SJCRH30 (cell line): ENCODE results near the gene CARMIL3. TPM values are rescaled to one million over a fixed set of nuclear protein-coding genes. Genes with fewer than 3 reads are reported as not detected.

Source experiments
- DNase-seq, 2 experiments: peaks; one replicate each; pipeline ENCODE4 v3.0.0-alpha.2; 2015 to 2020
- H3K27ac ChIP-seq: fragments of 250-450 bp; sonication (Bioruptor Pico); 2 replicates; pipeline ENCODE4 v1.5.1; 2020; ENCODE audit warnings: mild to moderate bottlenecking, moderate library complexity
- H3K27me3 ChIP-seq: fragments of 250-450 bp; sonication (Bioruptor Pico); 2 replicates; pipeline ENCODE4 v1.5.1; 2020; ENCODE audit warnings: mild to moderate bottlenecking, moderate library complexity
- H3K36me3 ChIP-seq: fragments of 250-450 bp; sonication (Bioruptor Pico); 2 replicates; pipeline ENCODE4 v1.5.1; 2020; ENCODE audit warnings: mild to moderate bottlenecking, moderate library complexity
- H3K4me1 ChIP-seq: fragments of 250-450 bp; sonication (Bioruptor Pico); 2 replicates; pipeline ENCODE4 v1.5.1; 2020; ENCODE audit warnings: mild to moderate bottlenecking, moderate library complexity
- H3K4me3 ChIP-seq: fragments of 250-450 bp; sonication (Bioruptor Pico); 2 replicates; pipeline ENCODE4 v1.5.1; 2020; ENCODE audit warnings: mild to moderate bottlenecking, moderate library complexity
- H3K9me3 ChIP-seq: fragments of 250-450 bp; sonication (Bioruptor Pico); replicated peaks from 2 replicates; pipeline ENCODE4 v1.5.1; 2020; ENCODE audit warnings: mild to moderate bottlenecking, moderate library complexity
- total RNA-seq: library from RNA; depleted of rRNA; stranded (reverse); fragments of >200 nt; shearing (Covaris generic); gene quantifications from 2 replicates; pipeline ENCODE4 v1.2.3, GENCODE V29; 2014

CARMIL3 gene
- total RNA-seq, 1 experiment from 2014 or later, result 0.40 TPM

DNA sequence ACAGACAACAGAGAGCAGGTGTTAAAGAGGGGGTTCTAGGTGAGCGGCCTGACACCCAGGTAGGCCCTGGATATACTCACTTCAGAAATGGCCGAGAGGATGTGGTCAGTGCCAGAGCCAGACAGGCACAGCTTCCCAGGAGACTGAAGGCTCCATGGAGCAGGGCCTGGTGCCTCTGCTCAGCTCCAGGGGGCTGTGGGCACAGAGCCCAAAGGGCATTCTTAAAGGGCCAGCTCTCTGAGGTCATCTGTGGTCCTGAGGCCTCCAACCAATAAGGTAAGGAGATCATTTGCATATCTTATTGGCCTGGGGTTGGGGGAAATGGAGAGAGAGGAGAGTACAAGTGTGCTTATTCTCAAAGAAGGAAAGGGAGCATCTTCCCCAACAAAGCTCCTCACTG lies 32.6 kb downstream of the CARMIL3 start:
- peaks cover 8% of the 10 kb centered on the region; the same call in 1 of the 2 replicates for H3K4me1 ChIP-seq
- no peaks in the 10 kb centered on the region for H3K36me3 ChIP-seq
- H3K27me3 ChIP-seq, result 0 out of 2 replicates have a peak, but pooled peaks cover 2% of the 10 kb centered on the region
- no peak for DNase-seq
- no peak overlapping the region for H3K4me3 ChIP-seq
- H3K9me3 ChIP-seq, result no peaks in the 10 kb centered on the region
- H3K27ac ChIP-seq, result no peak overlapping the region

DNA sequence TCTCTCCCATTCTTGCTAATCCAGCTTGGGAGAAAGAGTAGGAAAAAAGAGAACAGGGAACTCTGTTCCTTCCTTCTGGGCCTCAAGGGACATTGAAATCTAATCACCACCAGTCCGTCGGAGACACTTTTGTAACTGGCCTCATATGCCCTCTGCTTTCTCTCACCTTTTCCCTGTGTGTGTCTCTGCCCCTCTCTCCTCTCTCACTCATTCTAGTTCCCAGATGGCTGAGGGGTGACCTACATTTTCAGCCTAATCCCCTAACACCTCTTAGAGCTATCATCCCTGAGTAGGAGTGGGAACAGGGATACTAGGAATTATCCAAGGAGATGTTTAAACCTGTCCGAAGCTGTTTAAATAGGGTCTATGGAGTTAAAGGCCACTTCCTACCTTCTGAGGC lies 33.4 kb downstream of the CARMIL3 start:
- Histone ChIP-seq H3K36me3 (no peaks in the 10 kb centered on the region), H3K27me3 (0 out of 2 replicates have a peak, but pooled peaks cover 2% of the 10 kb centered on the region), H3K27ac (no peak overlapping the region), H3K9me3 (no peaks in the 10 kb centered on the region), H3K4me1 (peaks cover 8% of the 10 kb centered on the region; the same call in 1 of the 2 replicates), H3K4me3 (no peak overlapping the region)
- DNase-seq, result no peak

DNA sequence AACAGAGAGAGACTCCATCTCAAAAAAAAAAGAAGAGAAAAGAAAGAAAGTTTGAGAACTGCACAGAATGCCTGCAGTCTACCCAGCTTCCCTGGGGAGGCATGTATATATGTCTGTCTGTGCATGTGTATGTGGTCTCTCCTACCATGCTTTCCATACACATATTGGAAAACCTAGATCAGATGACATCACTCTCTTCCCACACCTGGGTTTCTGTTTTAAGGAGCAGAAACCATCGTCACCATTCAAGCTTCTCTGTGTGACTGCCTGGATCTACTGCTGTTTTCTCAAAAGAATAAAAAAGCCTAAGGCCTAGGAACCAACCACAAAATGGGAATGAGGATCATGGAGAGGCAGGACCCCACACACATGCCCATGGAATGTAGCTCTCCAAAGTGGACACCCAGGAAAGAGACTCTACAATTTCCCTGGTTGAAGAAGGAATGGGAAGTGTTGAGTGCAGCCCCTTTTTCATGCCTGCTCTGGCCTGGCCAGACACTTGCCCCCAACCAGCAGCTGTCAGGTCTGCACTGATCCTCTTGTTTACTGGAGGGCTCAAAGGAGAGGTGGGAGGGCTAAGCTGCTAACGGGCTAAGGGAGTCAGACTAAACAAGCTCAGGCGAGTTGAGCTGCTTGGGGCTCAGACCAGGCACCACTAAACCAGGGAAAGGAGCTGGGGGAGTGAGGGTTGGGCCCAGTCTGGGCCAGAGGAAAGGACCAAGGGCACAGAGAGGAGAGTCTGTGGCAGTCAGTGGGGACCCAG lies 34.6 kb downstream of the CARMIL3 start:
- no peaks in the 10 kb centered on the region for H3K9me3 ChIP-seq
- H3K27me3 ChIP-seq, result no peaks in the 10 kb centered on the region
- H3K36me3 ChIP-seq, result no peaks in the 10 kb centered on the region
- H3K27ac ChIP-seq, result no peak overlapping the region; the same call in 1 of the 2 replicates
- peak; percentile 71 to 75 for DNase-seq
- H3K4me3 ChIP-seq, result no peak overlapping the region
- H3K4me1 ChIP-seq, result peaks cover 8% of the 10 kb centered on the region; the same call in 1 of the 2 replicates

DNA sequence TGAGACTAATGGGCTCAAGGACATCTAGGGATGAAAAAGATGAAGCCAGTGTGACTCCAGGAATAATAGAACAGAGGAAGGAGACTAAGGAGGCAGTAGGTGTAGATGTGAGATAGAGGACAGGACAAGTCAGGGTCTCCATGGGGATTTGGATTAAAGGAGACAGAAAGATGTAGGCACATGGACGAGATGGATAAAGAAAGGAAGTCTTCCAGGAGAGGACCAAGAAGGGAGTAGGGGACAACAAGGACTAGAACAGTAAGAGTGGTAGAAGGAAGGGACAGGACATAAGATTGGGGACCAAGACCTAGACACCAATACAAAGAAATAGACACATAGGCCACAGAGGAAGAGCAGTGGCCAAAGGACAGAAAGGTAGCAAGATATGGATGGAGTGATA lies 35.2 kb downstream of the CARMIL3 start:
- H3K4me3 ChIP-seq, result no peak overlapping the region
- no peaks in the 10 kb centered on the region for H3K9me3 ChIP-seq
- no peaks in the 10 kb centered on the region for H3K36me3 ChIP-seq
- H3K27ac ChIP-seq, result no peak overlapping the region; the same call in 1 of the 2 replicates
- DNase-seq, result no peak
- no peaks in the 10 kb centered on the region for H3K27me3 ChIP-seq
- H3K4me1 ChIP-seq, result peaks cover 8% of the 10 kb centered on the region; the same call in 1 of the 2 replicates

DNA sequence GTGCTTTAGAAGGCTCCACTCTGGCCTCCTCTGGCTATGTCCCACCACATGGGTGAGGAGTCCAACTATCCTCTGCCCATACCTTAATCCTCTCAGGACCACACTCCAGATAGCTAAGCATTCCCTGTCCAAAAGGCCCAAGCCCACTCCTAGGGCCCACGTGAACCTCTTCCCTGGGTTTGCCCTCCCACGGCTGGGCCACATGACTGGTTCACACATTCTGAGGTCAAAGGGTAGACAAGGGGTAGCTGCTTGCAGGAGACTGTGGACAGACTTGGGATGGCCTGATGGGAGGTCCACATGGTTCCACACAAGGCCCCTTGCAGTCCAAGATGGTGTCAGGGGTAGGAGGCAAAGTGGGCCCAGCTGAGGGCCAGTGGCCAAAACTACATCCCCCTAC lies 36.3 kb downstream of the CARMIL3 start:
- H3K4me1 ChIP-seq, result peaks cover 8% of the 10 kb centered on the region; the same call in 1 of the 2 replicates
- no peak overlapping the region for H3K27ac ChIP-seq
- no peak overlapping the region for H3K4me3 ChIP-seq
- H3K36me3 ChIP-seq, result no peaks in the 10 kb centered on the region
- no peaks in the 10 kb centered on the region for H3K27me3 ChIP-seq
- DNase-seq, result no peak
- no peaks in the 10 kb centered on the region for H3K9me3 ChIP-seq

DNA sequence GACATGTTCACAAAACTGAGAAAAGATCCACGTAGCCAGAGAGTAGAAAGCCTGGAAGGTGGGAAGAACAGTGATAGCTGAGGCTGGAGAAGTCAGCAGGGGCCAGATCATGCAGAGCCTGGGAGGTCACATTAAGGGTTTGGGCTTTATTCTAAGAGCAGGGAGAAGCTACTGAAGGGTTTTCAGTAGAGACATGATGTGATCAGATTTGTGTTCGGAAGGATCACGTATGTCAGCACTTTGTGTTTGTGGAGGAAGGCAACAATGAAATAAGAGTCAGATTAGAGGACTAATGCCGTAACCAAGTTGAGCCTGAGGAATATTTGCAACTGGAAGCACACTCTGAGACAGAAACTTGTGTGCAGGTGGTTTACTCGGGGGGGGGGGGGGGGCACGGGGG lies 38.1 kb downstream of the CARMIL3 start:
- peaks cover 11% of the 10 kb centered on the region; the same call in 1 of the 2 replicates for H3K4me1 ChIP-seq
- no peak overlapping the region for H3K27ac ChIP-seq
- no peaks in the 10 kb centered on the region for H3K27me3 ChIP-seq
- no peak overlapping the region for H3K4me3 ChIP-seq
- DNase-seq, result no peak
- H3K36me3 ChIP-seq, result no peaks in the 10 kb centered on the region
- H3K9me3 ChIP-seq, result no peaks in the 10 kb centered on the region

DNA sequence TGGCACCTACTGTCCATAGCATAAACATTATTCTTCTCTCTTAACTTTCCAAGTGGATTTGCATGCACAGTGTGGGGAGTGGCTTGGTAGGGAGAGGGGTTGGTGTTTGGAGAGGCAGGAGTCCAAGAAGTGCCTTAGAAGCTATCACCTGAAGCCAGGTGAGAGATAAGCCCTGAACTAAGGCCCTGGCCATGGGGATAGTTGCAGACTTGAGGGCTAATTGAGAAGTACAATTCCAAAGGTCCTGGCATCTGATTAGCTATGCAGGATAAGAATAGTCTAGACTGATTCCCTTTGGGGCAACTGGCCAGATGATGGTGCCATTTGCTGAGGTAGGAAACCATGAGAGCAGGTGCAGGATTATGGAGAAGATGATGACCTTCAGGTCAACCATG lies 40.3 kb downstream of the CARMIL3 start:
- no peak for DNase-seq
- no peak overlapping the region for H3K27ac ChIP-seq
- peaks cover 13% of the 10 kb centered on the region for H3K4me1 ChIP-seq
- H3K4me3 ChIP-seq, result no peak overlapping the region
- no peaks in the 10 kb centered on the region; the same call in 1 of the 2 replicates for H3K36me3 ChIP-seq
- H3K27me3 ChIP-seq, result no peaks in the 10 kb centered on the region
- no peaks in the 10 kb centered on the region for H3K9me3 ChIP-seq

DNA sequence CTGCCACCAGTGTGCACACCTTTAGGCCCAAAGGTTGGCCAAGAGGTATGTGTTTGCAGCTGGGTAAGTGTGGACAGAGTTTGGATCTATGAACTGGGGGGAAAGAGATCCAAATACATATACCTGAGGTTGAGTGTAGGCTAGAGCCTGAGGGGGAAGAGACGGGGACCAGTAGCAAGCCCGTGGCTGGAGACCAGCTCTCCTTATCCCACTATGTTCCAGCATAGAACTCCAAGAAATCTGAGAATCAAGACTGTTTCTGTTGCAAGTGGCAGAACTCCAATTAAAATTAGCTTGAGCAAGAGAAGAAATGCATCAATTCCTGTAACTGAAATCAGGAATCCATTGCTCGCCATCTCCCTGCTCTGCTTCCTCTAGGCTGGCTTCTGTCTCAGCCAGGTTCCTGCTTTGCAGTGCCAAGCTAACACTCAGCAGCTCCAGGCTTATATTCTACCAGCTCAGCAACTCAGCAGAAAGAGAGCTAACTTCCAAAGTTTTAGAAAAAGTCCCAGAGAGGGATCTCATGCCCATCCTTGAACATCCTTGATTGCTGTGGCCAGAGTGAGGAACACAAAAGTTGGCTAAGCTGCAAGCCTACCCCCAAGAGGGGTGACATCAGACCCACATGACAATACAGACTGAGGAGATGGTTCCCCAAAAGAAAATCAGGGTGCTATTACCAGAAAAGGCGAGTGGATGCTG lies 40.8 kb downstream of the CARMIL3 start:
- no peak overlapping the region for H3K27ac ChIP-seq
- DNase-seq, result no peak

DNA sequence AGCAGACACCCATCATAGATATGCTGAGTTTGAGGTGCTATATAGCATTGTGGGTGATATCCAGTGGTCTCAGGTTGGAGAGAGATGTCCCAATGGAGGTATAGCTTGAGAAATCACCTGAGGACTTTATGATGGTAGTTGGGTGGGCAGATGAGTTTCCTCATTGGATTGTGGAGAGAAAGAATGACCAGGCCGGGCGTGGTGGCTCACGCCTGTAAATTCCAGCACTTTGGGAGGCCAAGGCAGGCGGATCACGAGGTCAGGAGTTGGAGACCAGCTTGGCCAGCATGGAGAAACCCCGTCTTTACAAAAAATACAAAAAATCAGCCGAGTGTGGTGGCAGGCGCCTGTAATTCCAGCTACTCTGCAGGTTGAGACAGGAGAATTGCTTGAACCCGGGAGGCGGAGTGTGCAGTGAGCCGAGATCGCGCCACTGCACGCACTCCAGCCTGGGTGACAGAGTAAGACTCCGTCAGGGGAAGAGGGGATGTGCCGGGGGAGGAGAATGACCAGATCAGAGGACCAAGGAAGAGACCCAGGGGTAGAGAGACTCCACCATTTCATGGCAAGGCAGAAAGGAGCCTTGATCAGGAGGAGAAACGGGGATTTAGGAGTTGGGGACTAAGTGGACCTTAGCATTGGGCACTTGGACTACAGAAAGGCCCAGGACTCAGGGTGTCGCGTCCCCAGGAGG lies 41.5 kb downstream of the CARMIL3 start:
- H3K36me3 ChIP-seq, result no peaks in the 10 kb centered on the region; the same call in 1 of the 2 replicates
- peak overlapping the region; percentile 85 for H3K4me3 ChIP-seq
- no peak for DNase-seq
- no peaks in the 10 kb centered on the region for H3K9me3 ChIP-seq
- H3K27ac ChIP-seq, result peak overlapping the region; percentile 12; the same call in 1 of the 2 replicates
- H3K4me1 ChIP-seq, result peaks cover 10% of the 10 kb centered on the region
- H3K27me3 ChIP-seq, result no peaks in the 10 kb centered on the region

More for the DNA sequence above, 40.8 kb downstream of the CARMIL3 start:
- no peaks in the 10 kb centered on the region for H3K27me3 ChIP-seq
- no peak overlapping the region for H3K4me3 ChIP-seq
- no peaks in the 10 kb centered on the region for H3K9me3 ChIP-seq
- no peaks in the 10 kb centered on the region; the same call in 1 of the 2 replicates for H3K36me3 ChIP-seq
- peaks cover 10% of the 10 kb centered on the region for H3K4me1 ChIP-seq

DNA sequence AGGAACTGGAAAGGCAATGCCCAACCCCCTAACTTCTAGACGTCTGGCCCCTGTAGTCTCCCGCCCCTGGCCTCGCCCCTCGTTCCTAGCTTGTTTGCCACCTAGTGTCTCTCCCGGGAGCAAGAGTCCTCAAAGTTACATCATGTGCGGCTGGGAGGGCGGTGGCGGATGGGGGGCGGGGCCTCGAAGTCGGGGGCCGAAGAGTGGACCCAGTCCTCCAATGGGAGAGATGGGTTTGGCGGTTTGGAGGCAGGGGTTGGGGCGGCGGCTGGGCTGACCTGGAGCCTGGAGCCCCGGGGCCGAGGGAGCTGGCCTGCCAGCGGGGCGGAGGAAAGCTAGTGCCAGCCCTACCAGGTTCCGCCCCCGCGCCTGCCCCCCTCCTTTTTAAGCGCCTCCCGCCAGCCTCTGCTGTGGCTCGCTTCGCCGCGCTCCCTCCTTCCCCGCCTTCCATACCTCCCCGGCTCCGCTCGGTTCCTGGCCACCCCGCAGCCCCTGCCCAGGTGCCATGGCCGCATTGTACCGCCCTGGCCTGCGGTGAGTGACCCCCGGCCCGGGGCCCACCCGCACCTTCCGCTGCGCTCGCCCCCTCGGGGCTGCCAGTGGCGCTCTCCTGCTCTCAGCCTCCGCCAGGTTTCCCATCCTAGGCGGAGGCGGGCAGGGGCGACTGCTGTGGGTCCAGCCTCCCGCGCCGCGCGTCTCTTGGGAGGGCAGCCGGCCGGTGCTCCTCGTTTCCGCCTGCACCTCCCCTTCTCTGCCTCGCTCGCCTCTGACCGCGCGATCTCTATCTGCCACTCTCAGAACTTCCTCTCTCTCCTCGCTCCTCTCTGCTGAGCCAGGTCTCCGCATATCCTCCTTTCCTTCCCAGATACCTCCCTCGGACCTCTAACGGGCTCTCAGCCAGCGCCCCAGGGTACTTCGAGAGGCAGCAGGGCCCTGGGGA lies 42.4 kb downstream of the CARMIL3 start, which contains the start of gene PCK2:
TSS of gene PCK2 (plus strand) at position 411 of the 940 bp plus-strand sequence. CDS start at position 506, 95 bp downstream.
- H3K4me1 ChIP-seq, result peaks cover 10% of the 10 kb centered on the region
- H3K9me3 ChIP-seq, result no peaks in the 10 kb centered on the region
- no peaks in the 10 kb centered on the region for H3K27me3 ChIP-seq
- H3K36me3 ChIP-seq, result no peaks in the 10 kb centered on the region; the same call in 1 of the 2 replicates
- peak; percentile 96 for DNase-seq
- H3K27ac ChIP-seq, result peak within 1 kb of the TSS; percentile 67
- peak within 1 kb of the TSS; percentile 85 for H3K4me3 ChIP-seq

DNA sequence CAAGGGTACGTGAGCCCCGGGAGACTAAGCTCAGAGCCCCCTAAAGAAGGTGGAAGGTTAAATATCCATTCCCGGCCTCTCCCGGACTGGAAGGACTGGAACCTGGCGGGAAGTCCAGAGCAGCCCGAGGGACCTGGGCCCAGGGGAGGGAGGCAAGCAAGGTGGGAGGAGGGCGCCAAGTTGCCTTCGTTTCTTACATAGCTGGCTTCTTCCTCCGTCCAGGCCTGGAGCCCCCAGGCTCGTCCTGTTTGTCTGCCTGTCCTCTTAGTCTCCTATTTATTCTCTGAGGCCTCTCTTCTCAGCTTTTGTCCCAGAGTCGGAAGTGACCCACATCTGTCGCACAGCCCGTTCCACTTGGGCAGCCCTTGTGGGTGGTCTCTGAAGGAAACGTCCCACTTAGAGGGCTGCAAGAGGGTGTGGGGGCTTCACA lies 43.0 kb downstream of the CARMIL3 start:
- Histone ChIP-seq H3K36me3 (peaks cover 3% of the 10 kb centered on the region), H3K9me3 (no peaks in the 10 kb centered on the region), H3K4me1 (peaks cover 10% of the 10 kb centered on the region), H3K27ac (peak overlapping the region; percentile 67), H3K27me3 (no peaks in the 10 kb centered on the region), H3K4me3 (peak overlapping the region; percentile 85)
- DNase-seq, result peak in 1 of 2 experiments; percentile 30

DNA sequence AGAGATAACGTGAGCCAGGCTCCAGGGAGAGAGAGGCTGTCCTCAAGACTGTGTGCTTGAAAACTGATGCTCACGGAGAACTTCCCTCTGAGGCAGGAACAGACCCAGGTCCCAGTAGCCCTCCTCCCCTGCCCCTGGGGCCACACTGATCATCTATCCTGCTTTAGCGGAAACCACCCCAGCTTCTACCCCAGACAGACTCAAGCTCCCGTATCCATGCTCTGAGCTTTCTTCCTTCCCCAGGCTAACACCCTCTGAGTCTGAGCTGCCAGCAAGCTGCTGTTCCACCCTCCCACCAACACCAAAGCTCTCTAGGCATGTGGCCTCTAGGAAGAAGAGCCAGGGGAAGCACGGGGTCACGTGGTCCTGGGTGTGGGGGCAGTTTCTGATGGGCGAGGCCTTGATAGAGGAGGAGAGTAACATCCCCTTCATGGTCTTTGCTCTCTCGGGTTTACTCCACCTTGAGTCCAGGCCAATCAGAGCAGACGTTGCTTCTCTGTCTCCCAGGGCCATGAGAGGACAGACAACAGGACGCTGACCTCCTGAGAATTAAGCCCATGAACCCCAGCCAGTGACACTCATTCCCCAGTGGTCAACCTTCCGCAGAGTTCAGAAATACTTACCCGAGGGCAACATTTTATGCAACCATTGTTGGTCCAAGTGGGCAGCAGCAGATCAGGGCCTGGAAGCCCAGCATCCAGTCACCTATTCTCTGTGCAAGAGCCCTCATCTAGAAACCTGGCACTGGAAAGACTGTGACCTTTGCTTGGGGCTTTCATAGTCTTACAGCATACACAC lies 43.7 kb downstream of the CARMIL3 start:
- H3K27me3 ChIP-seq, result no peaks in the 10 kb centered on the region
- DNase-seq, result peak; percentile 83 to 85
- peaks cover 10% of the 10 kb centered on the region for H3K4me1 ChIP-seq
- no peaks in the 10 kb centered on the region for H3K9me3 ChIP-seq
- H3K36me3 ChIP-seq, result peaks cover 6% of the 10 kb centered on the region
- peak overlapping the region; percentile 67 for H3K27ac ChIP-seq
- peak overlapping the region; percentile 85 for H3K4me3 ChIP-seq

DNA sequence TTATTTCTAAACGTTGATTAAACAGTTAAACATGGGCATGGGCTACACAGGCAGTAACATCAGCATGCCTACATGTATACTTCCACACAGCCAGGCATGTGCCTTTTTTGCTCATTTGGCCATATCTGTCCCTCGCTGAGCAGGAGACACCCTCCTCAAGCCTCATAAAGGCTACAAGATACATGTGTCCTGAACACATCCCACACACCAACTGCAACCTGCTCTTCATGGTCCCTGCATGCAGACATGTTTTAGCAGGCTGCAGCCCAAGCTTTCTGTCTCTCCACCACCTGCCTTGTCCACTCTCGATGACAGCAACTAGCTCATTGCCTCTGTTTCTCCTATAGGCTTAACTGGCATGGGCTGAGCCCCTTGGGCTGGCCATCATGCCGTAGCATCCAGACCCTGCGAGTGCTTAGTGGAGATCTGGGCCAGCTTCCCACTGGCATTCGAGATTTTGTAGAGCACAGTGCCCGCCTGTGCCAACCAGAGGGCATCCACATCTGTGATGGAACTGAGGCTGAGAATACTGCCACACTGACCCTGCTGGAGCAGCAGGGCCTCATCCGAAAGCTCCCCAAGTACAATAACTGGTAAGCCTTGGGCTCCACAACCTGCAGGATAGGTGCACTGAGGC lies 44.9 kb downstream of the CARMIL3 start:
- peaks cover 10% of the 10 kb centered on the region for H3K4me1 ChIP-seq
- H3K9me3 ChIP-seq, result no peaks in the 10 kb centered on the region
- no peak overlapping the region for H3K27ac ChIP-seq
- no peaks in the 10 kb centered on the region for H3K27me3 ChIP-seq
- no peak overlapping the region for H3K4me3 ChIP-seq
- peaks cover 6% of the 10 kb centered on the region for H3K36me3 ChIP-seq
- no peak for DNase-seq
